ENCODE data around the gene SHPK. TPM values are rescaled to one million over a fixed set of nuclear protein-coding genes. Genes with fewer than 3 reads are reported as not detected.
A peak's percentile ranks its signal among the peaks of the same experiment; 100 is the strongest.
"Not testable (repeated sequence)": the region's sequence is repeated elsewhere in the genome, so short reads cannot be mapped to it uniquely, and the experiment has no call there.

Gene SHPK
- total RNA-seq, 2 donors from 2014 or later = 67.2 to 121 TPM

DNA sequence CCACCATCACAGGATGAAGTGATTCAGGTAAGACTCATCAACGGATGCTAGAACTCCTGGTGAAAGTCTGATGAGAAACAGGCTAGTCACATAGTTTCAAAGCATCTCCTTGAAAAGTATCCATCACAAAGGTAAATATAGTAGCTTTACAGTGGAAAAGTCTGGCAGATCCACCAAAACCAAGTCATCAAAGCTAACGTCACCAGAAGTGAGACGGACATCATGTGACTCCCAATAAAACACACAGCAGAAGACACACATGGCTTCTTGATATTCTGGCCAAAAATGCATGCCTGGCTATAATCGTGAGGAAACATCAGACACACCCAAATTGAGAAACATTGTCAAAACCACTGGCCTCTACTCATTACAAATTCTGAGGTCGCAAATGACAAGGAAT, 60.5 kb downstream of the SHPK start:
- H3K9me3 Mint-ChIP-seq = no peaks in the 10 kb centered on the region
- H3K36me3 Mint-ChIP-seq = peaks cover 4% of the 10 kb centered on the region
- H3K27ac Mint-ChIP-seq = no peak overlapping the region
- ATAC-seq (no peak), DNase-seq (ENCODE audit: low spot score) (no peak)
- no peak overlapping the region for H3K4me3 Mint-ChIP-seq
- no peaks in the 10 kb centered on the region for H3K27me3 Mint-ChIP-seq
- H3K4me1 Mint-ChIP-seq (ENCODE audit: low read depth in 2 of 2) = peaks cover 0 to 3% of the 10 kb centered on the region in 2 donors

DNA sequence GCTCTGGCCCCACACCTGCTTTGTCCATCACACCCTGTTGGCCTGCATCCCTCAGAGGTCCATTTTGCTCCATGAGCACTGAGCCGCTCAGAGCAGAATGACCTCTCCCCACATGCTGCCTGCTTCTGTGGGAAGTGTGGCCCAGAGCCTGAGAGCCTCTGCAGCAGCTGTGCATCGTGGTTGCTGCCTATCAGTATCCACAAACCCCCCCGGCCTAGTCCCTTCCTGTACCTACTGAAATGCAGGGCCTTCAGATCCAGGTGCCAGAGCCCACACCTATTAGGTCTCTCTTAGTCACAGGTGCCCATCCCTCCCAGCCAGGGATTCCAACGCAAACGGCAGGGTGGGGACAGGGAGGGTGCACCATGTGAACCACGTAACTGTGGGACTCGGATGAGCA, 61.8 kb downstream of the SHPK start:
- H3K36me3 Mint-ChIP-seq = no peaks in the 10 kb centered on the region
- DNase-seq (ENCODE audit: low spot score) = peak; percentile 45
- no peak overlapping the region for H3K4me3 Mint-ChIP-seq
- H3K27me3 Mint-ChIP-seq = no peaks in the 10 kb centered on the region
- H3K27ac Mint-ChIP-seq = no peak overlapping the region
- ATAC-seq = no peak
- H3K9me3 Mint-ChIP-seq = no peaks in the 10 kb centered on the region
- H3K4me1 Mint-ChIP-seq (ENCODE audit: low read depth in 2 of 2) = peaks cover 4 to 6% of the 10 kb centered on the region in 2 donors

DNA sequence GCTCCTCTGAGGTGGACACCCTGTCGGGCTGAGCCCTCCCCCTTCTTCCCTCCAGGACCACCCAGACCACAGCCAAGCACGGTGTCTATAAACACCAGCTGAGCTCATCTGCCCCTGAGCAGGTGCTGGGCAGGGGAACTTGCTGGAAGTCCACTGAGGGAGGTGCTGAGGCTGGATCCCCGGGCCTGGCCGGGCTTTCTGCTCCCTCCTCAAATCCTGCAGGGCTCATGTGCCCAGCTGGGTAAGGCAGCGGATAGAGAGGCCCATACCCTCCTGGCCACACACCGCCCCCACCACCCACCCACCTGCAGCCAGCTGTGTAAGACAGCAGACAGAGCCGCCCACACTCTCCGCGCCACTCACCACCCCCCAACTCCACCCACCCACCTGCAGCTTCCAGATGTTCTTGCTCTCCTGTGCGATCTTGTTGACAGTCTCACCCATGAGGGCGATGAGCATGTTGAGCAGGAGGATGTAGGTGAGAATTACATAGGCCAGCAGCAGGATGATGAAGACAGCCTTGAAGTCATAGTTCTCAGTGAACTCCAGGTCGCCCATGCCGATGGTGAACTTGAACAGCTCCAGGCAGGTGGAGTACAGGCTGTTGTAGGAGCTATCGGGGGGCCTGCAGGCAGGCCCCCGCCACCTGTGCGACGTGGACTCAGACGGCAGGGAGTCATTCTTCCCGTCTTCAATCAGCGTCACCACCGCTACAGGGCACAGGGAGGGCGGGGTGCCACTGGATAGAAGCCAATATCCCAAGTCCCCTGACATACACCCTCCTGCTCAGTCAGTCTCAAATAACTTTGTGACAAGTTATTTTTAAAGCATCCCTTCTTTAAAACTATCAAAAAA, 62.6 kb downstream of the SHPK start:
- ATAC-seq (no peak), DNase-seq (ENCODE audit: low spot score) (peak; percentile 42)
- Mint-ChIP-seq H3K9me3 (no peaks in the 10 kb centered on the region), H3K4me1 (ENCODE audit: low read depth in 2 of 2) (peaks cover 4 to 6% of the 10 kb centered on the region in 2 donors), H3K4me3 (no peak overlapping the region), H3K27me3 (no peaks in the 10 kb centered on the region), H3K27ac (no peak overlapping the region), H3K36me3 (no peaks in the 10 kb centered on the region)

DNA sequence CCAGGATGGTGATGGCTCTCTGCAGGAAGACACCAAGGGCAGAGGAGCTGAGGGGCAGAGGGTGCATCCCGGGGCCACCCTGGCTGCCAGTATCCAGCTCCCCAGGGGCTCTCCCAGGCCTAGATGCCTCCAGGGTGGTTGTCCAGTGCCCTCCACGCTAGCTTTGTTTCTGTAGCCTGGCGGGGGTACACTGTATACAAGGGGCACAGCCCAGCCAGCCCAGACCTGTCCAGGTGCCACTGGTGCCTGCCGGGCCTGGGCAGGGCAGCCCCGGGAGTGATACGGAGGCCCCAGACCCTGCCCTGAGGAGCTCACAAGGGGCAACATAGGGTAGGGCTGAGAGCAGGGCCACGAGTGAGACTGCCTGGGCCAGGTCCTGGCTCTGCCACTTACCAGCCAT, 63.8 kb downstream of the SHPK start:
- H3K27ac Mint-ChIP-seq = no peak overlapping the region
- no peak overlapping the region for H3K4me3 Mint-ChIP-seq
- no peaks in the 10 kb centered on the region for H3K36me3 Mint-ChIP-seq
- H3K9me3 Mint-ChIP-seq = no peaks in the 10 kb centered on the region
- peaks cover 4 to 6% of the 10 kb centered on the region in 2 donors for H3K4me1 Mint-ChIP-seq (ENCODE audit: low read depth in 2 of 2)
- peak; percentile 34 for DNase-seq (ENCODE audit: low spot score)
- no peaks in the 10 kb centered on the region for H3K27me3 Mint-ChIP-seq
- no peak for ATAC-seq

DNA sequence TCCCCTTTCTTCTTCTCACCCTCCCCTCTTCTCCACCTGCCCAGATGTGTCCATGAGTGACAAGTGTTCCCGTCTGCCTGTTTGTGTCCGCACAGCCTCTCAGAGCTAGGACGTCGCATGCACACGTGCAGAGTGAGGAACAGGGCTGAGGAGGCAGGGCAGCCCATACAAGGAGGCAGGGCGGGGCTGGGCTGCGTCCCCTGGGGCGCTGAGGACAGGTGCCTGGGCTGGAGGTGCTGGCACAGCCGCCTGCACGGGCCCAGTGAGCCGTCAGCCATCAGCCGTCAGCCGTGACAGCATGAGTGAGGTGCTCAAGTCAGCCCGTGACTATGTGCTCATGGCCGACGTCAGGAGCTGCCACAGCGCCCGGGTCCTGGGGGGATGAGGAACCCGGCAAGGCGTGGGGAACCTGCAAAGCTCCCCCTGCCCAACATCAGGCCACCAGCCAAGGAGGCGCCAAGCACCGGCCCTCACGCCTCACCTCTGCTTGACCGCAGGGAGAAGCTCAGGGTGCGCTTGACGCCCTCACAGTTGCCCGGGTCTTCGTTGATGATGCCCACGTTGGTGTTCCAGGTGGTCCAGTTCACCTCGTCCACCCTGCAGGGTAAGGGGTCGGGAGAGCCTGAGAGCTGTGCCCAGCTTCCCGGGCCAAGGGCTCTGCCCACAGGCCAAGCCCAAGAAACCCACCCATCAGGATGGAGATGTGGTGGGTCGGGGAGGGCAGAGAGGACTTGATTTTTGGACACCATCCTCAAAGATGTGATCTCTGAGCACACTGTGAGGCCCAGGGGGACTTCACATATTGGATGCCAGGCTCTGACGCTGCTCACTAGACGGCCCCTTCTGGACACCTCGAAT, 64.8 kb downstream of the SHPK start:
- H3K4me1 Mint-ChIP-seq (ENCODE audit: low read depth in 2 of 2) = peaks cover 4 to 6% of the 10 kb centered on the region in 2 donors
- ATAC-seq (peak; percentile 12 to 17), DNase-seq (ENCODE audit: low spot score) (peak; percentile 53)
- H3K27me3 Mint-ChIP-seq = no peaks in the 10 kb centered on the region
- H3K36me3 Mint-ChIP-seq = no peaks in the 10 kb centered on the region
- no peak overlapping the region for H3K27ac Mint-ChIP-seq
- H3K4me3 Mint-ChIP-seq = no peak overlapping the region
- no peaks in the 10 kb centered on the region for H3K9me3 Mint-ChIP-seq

DNA sequence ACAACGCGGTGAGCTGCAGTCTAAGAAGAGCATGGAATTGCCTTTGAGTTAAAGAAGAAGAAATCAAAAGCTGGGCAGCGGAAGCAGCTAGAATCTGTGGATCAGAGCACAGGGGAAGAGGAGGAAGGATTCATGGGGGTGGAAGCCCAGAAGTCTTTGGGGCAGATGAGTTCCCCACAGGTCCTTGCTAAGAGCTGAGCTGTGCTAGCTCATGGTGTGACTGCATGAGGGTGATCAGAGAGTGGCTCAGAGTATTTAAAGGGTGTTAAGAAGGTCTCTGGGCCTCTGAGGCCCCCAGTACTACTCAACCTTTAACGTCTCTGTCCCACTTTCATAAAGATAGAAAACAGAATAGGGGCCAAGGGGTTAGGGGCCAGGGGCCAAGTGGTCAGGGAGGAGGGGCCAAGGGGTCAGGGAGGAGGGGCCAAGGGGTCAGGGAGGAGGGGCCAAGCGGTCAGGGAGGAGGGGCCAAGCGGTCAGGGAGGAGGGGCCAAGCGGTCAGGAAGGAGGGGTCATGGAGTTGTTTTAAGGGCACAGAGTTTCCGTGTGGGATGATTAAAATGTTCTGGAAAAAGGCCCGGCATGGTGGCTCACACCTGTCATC, 66.4 kb downstream of the SHPK start:
- H3K27me3 Mint-ChIP-seq = no peaks in the 10 kb centered on the region
- peaks cover 4 to 6% of the 10 kb centered on the region in 2 donors for H3K4me1 Mint-ChIP-seq (ENCODE audit: low read depth in 2 of 2)
- no peak for DNase-seq (ENCODE audit: low spot score)
- H3K27ac Mint-ChIP-seq = no peak overlapping the region
- no peak overlapping the region for H3K4me3 Mint-ChIP-seq
- no peak for ATAC-seq
- H3K36me3 Mint-ChIP-seq = no peaks in the 10 kb centered on the region
- H3K9me3 Mint-ChIP-seq = no peaks in the 10 kb centered on the region

DNA sequence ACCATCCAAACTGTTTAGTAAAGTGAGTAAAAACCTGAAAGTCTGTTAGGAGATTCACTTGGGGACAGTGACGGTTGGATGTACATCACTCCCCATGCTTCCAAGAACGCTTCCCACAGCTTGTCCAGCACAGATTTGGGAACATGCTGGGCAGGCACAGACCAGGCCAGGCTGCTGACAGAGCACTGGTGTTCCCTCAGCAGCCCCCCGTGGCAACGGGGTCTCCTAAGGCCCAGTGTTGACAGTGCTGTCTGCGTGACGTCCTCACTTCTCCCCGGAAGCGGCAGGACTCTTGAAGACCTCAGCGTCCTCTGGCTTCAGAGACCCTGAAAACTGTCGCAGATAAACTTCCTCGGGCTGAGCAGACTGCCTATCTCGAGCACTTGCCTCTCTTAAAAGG, 69.5 kb downstream of the SHPK start:
- no peak overlapping the region for H3K4me3 Mint-ChIP-seq
- H3K27me3 Mint-ChIP-seq = no peaks in the 10 kb centered on the region

DNA sequence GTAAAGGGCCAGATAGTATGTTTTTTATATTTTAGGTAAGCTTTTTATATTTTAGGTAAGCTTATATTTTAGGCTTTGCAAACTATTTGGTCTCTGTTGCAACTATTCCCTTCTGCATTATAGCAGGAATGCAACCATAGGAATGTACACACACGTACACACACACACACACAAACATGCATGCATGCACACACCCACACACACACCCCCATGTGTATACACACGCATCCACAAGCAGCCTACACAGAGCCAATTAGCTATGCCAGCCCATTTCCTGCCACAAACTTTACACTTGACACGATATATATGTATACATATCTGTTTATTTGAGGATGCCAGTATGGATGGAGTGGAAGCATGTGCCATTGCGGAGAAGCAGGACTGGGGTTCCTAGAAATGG, 70.9 kb downstream of the SHPK start:
- Mint-ChIP-seq H3K36me3 (no peaks in the 10 kb centered on the region), H3K27ac (no peak overlapping the region), H3K4me1 (ENCODE audit: low read depth in 2 of 2) (peaks cover 4 to 6% of the 10 kb centered on the region in 2 donors), H3K9me3 (no peaks in the 10 kb centered on the region), H3K27me3 (no peaks in the 10 kb centered on the region), H3K4me3 (no peak overlapping the region)
- DNase-seq (ENCODE audit: low spot score) (no peak), ATAC-seq (no peak)

More for the DNA sequence above, 69.5 kb downstream of the SHPK start:
- Mint-ChIP-seq H3K9me3 (no peaks in the 10 kb centered on the region), H3K36me3 (no peaks in the 10 kb centered on the region), H3K27ac (no peak overlapping the region), H3K4me1 (ENCODE audit: low read depth in 2 of 2) (peaks cover 4 to 6% of the 10 kb centered on the region in 2 donors)
- DNase-seq (ENCODE audit: low spot score) (peak; percentile 53), ATAC-seq (no peak)

DNA sequence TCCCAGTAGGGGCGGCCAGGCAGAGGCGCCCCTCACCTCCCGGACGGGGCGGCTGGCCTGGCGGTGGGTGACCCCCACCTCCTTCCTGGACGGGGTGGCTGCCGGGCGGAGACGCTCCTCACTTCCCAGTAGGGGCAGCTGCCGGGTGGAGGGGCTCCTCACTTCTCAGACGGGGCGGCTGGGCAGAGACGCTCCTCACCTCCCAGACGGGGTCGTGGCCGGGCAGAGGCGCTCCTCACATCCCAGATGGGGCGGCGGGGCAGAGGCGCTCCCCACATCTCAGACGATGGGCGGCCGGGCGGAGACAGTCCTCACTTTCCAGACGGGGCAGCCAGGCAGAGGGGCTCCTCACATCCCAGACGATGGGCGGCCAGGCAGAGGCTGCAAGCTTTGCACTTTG, 71.8 kb downstream of the SHPK start:
- not testable (repeated sequence) for H3K27me3 Mint-ChIP-seq; H3K4me3 Mint-ChIP-seq; ATAC-seq; H3K4me1 Mint-ChIP-seq (ENCODE audit: low read depth in 2 of 2); H3K27ac Mint-ChIP-seq; H3K9me3 Mint-ChIP-seq; H3K36me3 Mint-ChIP-seq
- peak; percentile 16 for DNase-seq (ENCODE audit: low spot score)

DNA sequence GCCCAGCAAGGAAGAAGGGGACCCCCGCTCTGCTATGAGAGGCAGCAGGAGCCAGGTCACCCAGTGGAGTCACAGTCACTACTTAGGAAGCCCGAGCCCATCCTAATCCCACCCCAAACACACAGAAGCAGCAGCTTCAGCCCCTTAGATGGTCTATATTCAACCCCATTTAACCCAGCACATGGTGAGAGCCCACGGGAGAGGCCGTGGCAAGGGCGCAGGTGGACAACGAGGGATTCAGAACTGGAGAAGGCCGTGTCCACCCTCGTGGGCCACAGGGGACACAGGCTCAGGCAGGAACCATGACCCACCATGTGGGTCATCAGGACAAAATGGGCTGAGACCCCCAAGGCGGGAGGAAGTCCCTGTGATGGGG, 76.8 kb downstream of the SHPK start:
- peak; percentile 45 for DNase-seq (ENCODE audit: low spot score)
- Mint-ChIP-seq H3K27me3 (no peaks in the 10 kb centered on the region), H3K36me3 (no peaks in the 10 kb centered on the region), H3K9me3 (no peaks in the 10 kb centered on the region), H3K4me1 (ENCODE audit: low read depth in 2 of 2) (peaks cover 5 to 13% of the 10 kb centered on the region in 2 donors), H3K4me3 (no peak overlapping the region), H3K27ac (peak overlapping the region; percentile 14 to 51)
- no peak for ATAC-seq

DNA sequence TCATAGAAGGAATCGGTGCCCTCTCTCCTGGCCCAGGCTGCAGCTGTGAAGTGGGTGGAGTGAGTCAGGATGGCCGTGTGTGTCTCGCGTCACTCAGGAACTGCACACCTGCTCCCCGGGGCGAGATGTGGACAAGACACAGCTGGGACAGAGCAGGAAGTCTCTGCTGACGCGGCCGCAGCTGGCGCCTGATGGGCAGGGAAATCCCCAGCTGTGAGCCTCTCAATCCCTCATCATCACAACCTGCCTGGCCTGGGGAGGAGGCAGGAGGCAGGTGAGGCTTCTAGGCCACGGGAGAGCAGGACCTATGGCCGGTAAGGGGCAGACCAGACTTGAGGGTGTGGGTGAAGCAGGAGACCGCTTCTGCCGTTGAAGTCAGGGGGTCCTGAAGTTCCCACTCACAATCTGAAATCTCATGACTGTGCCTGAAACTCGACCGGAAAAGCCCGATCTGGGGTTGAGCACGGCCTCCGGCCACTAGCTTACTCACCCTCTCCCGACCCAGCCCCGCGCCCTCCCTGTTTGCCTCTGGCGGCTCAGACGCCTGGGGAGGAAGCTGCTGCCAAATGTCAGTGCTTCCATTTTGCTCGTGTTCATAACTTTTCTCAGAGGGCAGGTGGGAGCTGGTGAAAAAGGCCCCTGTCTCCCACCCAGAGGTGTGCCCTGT, 77.3 kb downstream of the SHPK start:
- Mint-ChIP-seq H3K4me3 (no peak overlapping the region), H3K36me3 (no peaks in the 10 kb centered on the region), H3K9me3 (no peaks in the 10 kb centered on the region), H3K27ac (peak overlapping the region; percentile 14 to 51), H3K27me3 (peaks cover 0 to 2% of the 10 kb centered on the region in 2 donors), H3K4me1 (ENCODE audit: low read depth in 2 of 2) (peaks cover 5 to 13% of the 10 kb centered on the region in 2 donors)
- ATAC-seq = peak; percentile 58 to 62
- peak; percentile 63 for DNase-seq (ENCODE audit: low spot score)
